Suprapubic skin (tissue), 4 donors: ENCODE results near the gene RGL2. TPM values are rescaled to one million over a fixed set of nuclear protein-coding genes. Genes with fewer than 3 reads are reported as not detected.
"Not testable (repeated sequence)": the region's sequence is repeated elsewhere in the genome, so short reads cannot be mapped to it uniquely, and the experiment has no call there.

Experiments
- DNase-seq, 2 donors: peaks; one replicate each; pipeline ENCODE4 v3.0.0-alpha.2; 2019; ENCODE audit warnings: low spot score in 2 of 2
- H3K27ac ChIP-seq: fragments of 200-600 bp; sonication (generic); one replicate; pipeline ENCODE4 v1.5.1; 2019
- H3K27me3 ChIP-seq: fragments of 200-600 bp; sonication (generic); one replicate; pipeline ENCODE4 v1.5.1; 2019
- H3K36me3 ChIP-seq: fragments of 200-600 bp; sonication (generic); one replicate; pipeline ENCODE4 v1.5.1; 2019
- H3K4me1 ChIP-seq: fragments of 200-600 bp; sonication (generic); one replicate; pipeline ENCODE4 v1.5.1; 2019
- H3K4me3 ChIP-seq: fragments of 200-600 bp; sonication (generic); one replicate; pipeline ENCODE4 v1.5.1; 2019; ENCODE audit warnings: mild to moderate bottlenecking
- H3K9me3 ChIP-seq: fragments of 200-600 bp; sonication (generic); one replicate; pipeline ENCODE4 v1.5.1; 2019
- EP300 ChIP-seq: sonication (generic); formaldehyde crosslinking; IDR thresholded peaks from one replicate; pipeline ENCODE4 v1.6.1; 2017; ENCODE audit warnings: antibody characterized with exemption
- POLR2A ChIP-seq, 2 donors: fragments of 450-650 bp; IDR thresholded peaks; one replicate each; pipeline ENCODE4 v1.6.1; 2017; ENCODE audit warnings: antibody characterized with exemption in 2 of 2, mild to moderate bottlenecking in 2 of 2, moderate library complexity in 2 of 2
- POLR2AphosphoS5 ChIP-seq, 3 donors: sonication (generic); formaldehyde crosslinking; IDR thresholded peaks; one replicate each; pipeline ENCODE4 v1.6.1; 2017; ENCODE audit warnings: antibody characterized with exemption in 3 of 3
- WGBS: methylation state at CpG from one replicate; pipeline ENCODE4 v1.1.5; 2018; 5-methylcytosine and 5-hydroxymethylcytosine counted together
- total RNA-seq, 4 donors: library from RNA; depleted of rRNA; stranded (reverse); fragments of >200 nt; gene quantifications; one replicate each; pipeline ENCODE4 v1.1.0, GENCODE V29; 2016
- TF ChIP-seq, protein P1 (sequence below), 2 donors: fragments of 200-600 bp in 1 of 2; fragments of 450-650 bp in 1 of 2; sonication (generic) in 1 of 2; IDR thresholded peaks; one replicate each; pipeline ENCODE4 v1.5.1; 2016 to 2019; ENCODE audit warnings: antibody characterized with exemption in 2 of 2, mild to moderate bottlenecking in 1 of 2, moderate library complexity in 1 of 2

The RGL2 gene
- total RNA-seq, 4 donors from 2014 or later: 80.8 to 118 (median 96.6) TPM

DNA sequence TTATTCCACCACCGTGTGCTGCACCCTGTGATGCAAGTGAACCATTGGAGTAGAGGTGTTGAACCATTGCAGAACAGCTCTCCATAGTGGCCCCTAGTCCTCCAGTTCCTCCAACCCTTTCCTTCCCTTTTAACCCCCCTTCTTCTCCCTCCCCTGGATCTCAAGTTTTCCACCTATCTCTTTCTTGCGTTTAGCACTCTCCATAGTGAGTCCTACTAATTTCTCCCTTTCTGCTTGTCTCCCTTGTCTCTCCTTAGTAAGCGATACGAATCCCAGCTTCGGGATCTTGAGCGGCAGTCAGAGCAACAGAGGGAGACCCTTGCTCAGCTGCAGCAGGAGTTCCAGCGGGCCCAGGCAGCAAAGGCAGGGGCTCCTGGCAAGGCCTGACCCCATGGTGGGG lies 8.3 kb downstream of the RGL2 start:
- Histone ChIP-seq H3K4me3 (peak overlapping the region; percentile 86), H3K36me3 (peaks cover 64% of the 10 kb centered on the region), H3K27ac (no peak overlapping the region), H3K9me3 (no peaks in the 10 kb centered on the region), H3K4me1 (peaks cover 25% of the 10 kb centered on the region), H3K27me3 (no peaks in the 10 kb centered on the region)
- 73% methylated on average over 7 of the region's 7 CpGs for WGBS
- TF ChIP-seq EP300: no peak
- TF ChIP-seq, protein P1, sequence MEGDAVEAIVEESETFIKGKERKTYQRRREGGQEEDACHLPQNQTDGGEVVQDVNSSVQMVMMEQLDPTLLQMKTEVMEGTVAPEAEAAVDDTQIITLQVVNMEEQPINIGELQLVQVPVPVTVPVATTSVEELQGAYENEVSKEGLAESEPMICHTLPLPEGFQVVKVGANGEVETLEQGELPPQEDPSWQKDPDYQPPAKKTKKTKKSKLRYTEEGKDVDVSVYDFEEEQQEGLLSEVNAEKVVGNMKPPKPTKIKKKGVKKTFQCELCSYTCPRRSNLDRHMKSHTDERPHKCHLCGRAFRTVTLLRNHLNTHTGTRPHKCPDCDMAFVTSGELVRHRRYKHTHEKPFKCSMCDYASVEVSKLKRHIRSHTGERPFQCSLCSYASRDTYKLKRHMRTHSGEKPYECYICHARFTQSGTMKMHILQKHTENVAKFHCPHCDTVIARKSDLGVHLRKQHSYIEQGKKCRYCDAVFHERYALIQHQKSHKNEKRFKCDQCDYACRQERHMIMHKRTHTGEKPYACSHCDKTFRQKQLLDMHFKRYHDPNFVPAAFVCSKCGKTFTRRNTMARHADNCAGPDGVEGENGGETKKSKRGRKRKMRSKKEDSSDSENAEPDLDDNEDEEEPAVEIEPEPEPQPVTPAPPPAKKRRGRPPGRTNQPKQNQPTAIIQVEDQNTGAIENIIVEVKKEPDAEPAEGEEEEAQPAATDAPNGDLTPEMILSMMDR (IDR thresholded peaks at IDR 0.05): no peak
- no peak for TF ChIP-seq POLR2AphosphoS5 (IDR thresholded peaks at IDR 0.05)
- no peak for TF ChIP-seq POLR2A (IDR thresholded peaks at IDR 0.05)
- DNase-seq: no peak

DNA sequence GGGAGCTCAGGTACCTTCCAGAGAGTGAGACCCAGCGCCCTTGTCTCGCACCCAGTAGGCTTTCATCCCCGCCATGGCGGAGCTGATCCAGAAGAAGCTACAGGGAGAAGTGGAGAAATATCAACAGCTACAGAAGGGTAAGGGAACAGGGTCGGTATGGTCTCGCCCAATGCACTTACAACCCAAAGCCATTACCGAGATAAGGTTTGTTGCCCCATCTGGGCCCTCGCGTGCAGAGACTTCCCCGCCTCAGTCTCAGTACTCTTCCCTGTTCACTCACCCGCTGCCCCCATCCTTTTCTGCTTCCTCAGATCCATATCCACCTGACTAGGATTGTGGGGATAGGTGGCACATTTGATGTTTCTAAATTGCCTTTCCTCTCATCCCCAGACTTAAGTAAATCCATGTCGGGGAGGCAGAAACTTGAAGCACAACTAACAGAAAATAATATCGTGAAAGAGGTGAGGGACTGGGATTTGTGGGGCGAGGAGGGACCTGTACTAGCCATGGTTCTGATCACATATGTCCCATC lies 8.9 kb downstream of the RGL2 start:
- H3K27me3 ChIP-seq: no peaks in the 10 kb centered on the region
- TF ChIP-seq EP300: no peak
- no peak for TF ChIP-seq POLR2A (IDR thresholded peaks at IDR 0.05)
- H3K36me3 ChIP-seq: peaks cover 64% of the 10 kb centered on the region
- peak overlapping the region; percentile 86 for H3K4me3 ChIP-seq
- no peak for DNase-seq
- peaks cover 25% of the 10 kb centered on the region for H3K4me1 ChIP-seq
- no peaks in the 10 kb centered on the region for H3K9me3 ChIP-seq
- H3K27ac ChIP-seq: peak overlapping the region; percentile 77
- WGBS: 5% methylated on average over 14 of the region's 14 CpGs

DNA sequence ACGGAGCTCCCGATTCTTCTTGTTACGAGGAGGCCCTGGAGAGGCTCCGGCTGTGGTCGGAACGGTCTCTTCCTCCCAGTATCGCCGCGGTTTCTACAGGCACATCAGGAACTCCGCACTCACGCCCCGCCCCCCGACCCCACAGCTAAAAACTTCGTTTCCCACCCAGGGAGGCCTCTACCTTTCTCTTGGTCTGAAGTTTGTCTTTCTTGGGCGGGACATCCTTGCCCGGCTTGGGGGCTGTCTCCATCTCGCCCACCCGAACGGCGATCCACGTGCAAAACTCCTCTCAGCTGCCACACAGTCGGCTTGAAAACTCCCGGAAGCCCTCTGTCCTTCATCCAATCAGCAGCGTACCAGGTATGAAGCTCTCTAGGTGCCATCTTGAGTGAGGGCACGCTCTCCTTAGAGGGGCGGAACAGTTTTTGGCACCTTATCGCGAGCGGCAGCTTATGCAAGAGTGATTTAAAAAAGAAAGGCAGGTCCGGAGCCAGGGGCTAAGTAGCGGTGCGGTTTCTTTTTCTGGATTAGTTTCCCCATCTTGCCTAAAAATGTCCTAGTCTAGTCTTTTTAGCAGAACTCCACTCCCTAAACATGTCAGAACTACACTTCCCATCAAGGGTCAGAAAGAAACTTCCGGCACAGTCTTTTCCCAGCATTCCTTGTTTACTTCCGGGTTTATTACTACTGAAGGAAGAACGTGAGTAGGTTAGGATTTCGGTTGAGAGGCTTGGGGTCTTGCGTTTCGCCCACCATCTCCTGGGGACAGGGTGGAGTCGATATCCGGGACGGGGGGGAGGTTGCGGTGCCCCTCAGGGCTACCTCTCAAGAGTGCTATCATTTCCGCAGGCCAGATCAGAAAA lies 9.6 kb downstream of the RGL2 start, which contains the start of the genes PFDN6 and WDR46:
PFDN6 (plus strand) TSS at position 681 of the 863 bp plus-strand sequence. CDS start 256 bp downstream, outside the sequence.
WDR46 (minus strand) TSS at position 319 of the 863 bp plus-strand sequence; CDS start at position 250, 69 bp downstream.
- Histone ChIP-seq H3K4me3 (peak within 1 kb of the TSS; percentile 86), H3K4me1 (peaks cover 25% of the 10 kb centered on the region), H3K27me3 (no peaks in the 10 kb centered on the region), H3K9me3 (no peaks in the 10 kb centered on the region), H3K27ac (peak within 1 kb of the TSS; percentile 77), H3K36me3 (peaks cover 59% of the 10 kb centered on the region)
- DNase-seq: peak; percentile 87 to 90
- TF ChIP-seq POLR2AphosphoS5 (IDR thresholded peaks at IDR 0.05) (peak in 2 of 3 donors; percentile 23 to 60), EP300 (no peak)
- TF ChIP-seq, protein P1 (IDR thresholded peaks at IDR 0.05): no peak
- under 1% methylated on average over 43 of the region's 43 CpGs for WGBS

DNA sequence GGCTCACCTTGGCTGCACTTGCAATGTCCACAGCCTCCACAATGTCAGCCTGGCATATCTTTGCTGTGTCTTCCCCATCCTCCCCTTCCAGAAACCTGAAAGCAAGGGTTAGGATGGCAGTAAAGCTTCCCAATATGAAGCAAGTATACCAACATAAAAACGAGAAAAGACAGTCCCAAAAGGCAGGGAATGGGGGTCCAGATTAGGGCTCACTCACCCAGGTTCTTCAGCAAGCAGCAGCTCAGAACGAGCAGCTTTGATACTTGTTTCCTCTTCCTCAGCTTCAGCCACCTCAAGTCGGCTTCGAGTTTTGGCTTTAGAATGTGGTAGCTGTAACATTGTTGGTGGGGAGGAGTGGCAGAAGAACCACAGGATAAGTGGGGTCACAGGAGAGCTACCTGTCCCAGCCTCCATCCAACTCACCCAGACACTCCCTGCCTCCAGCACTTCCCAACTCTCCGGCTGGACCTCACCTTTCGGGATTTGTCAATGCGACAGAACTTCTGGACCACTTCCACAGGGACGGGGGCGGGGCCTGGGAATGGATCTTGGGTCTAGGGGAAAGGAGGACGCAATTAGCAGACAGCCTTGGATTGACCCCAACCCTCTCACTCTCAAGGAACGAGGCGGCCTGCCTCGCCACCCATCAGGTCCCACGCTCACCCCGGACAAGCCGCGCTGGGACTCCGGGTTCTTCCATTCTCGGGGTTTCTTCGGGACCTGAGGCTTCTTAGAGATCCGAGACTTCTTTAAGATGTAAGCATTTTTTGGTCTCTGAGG lies 10.4 kb downstream of the RGL2 start:
- TF ChIP-seq EP300 (no peak), POLR2AphosphoS5 (IDR thresholded peaks at IDR 0.05) (no peak), POLR2A (IDR thresholded peaks at IDR 0.05) (no peak)
- TF ChIP-seq, protein P1 (IDR thresholded peaks at IDR 0.05): no peak
- peak overlapping the region; percentile 77 for H3K27ac ChIP-seq
- H3K4me3 ChIP-seq: peak overlapping the region; percentile 86
- H3K4me1 ChIP-seq: peaks cover 25% of the 10 kb centered on the region
- peaks cover 59% of the 10 kb centered on the region for H3K36me3 ChIP-seq
- no peak for DNase-seq
- WGBS: 15% methylated on average over 13 of the region's 21 CpGs
- H3K27me3 ChIP-seq: no peaks in the 10 kb centered on the region
- no peaks in the 10 kb centered on the region for H3K9me3 ChIP-seq

DNA sequence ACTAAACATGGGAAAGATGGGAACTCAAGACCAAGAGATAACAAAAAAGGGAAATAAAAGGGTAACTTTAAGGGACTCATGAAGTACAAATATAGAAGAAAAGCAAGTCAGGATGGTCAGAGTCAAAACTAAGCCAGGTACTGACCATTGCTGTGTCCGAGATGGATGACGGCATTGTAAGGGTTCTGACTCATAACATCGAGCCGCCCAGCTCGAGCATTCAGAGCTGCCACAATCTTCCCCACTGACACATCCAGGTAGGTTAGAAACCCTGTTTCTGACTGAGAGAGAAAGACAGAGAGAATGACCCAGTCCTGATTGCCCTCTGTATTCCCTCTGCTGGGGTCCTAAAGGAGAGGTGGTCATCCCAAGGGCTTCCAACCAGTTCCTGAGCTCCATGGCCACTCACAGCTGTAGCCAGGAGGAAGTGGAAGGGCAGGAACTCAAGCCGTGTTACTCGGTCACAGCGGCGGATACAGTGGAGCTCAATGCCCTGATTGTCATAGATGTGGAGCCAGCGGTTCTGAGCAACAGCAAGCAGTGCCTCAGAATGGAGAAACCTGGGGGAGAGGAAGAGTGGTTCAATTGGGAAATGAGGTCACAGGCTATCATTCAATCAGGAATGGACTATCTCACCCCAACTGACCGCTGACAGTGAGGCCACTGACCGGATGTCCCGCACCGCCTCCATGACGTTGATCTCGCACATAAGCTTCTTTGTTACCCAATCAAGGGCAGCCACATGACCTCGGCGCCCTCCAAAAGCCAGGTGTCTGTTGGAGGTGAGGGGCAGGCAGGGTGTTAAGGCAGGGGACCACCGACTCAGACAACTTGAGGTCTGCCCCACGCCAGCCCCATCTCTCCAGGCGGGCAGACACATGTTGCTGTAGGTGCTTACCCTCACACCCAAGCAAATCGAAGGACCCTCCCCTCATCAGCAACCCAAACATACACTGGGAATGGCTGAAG lies 11.5 kb downstream of the RGL2 start:
- Histone ChIP-seq H3K4me1 (peaks cover 25% of the 10 kb centered on the region), H3K4me3 (no peak overlapping the region), H3K27ac (no peak overlapping the region), H3K9me3 (no peaks in the 10 kb centered on the region), H3K27me3 (no peaks in the 10 kb centered on the region), H3K36me3 (peaks cover 57% of the 10 kb centered on the region)
- TF ChIP-seq EP300 (no peak), POLR2A (IDR thresholded peaks at IDR 0.05) (no peak), POLR2AphosphoS5 (IDR thresholded peaks at IDR 0.05) (no peak)
- TF ChIP-seq, protein P1 (IDR thresholded peaks at IDR 0.05): no peak
- no peak for DNase-seq
- WGBS: 86% methylated on average over 22 of the region's 22 CpGs

DNA sequence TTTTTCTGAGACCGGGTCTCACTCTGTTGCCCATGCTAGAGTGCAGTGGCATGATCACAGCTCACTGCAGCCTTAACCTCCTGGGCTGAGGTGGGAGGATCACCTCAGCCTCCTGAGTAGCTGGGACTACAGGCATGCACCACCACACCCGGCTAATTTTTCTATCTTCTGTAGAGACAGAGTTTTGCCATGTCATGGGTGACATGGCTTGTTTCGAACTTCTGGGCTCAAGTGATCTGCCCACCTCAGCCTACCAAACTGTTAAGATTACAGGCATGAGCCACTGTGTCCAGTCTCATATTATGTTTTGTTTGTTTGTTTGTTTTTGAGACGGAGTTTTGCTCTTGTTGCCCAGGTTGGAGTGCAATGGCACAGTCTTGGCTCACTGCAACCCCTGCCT lies 13.5 kb downstream of the RGL2 start:
- H3K4me1 ChIP-seq: peaks cover 16% of the 10 kb centered on the region
- not testable (repeated sequence) for H3K27me3 ChIP-seq, H3K9me3 ChIP-seq, DNase-seq, H3K4me3 ChIP-seq, H3K27ac ChIP-seq
- peaks cover 58% of the 10 kb centered on the region for H3K36me3 ChIP-seq
- 83% methylated on average over 4 of the region's 4 CpGs for WGBS
